Activated naive CD4-positive, alpha-beta T cell treated with anti-CD3 and anti-CD28 coated beads, Interleukin-2, amount 10 ng/mL, durations not matched to agents 5 hours and 36 hours (primary cell): ENCODE measurements around the gene ZNF836. TPM values are rescaled to one million over a fixed set of nuclear protein-coding genes. Genes with fewer than 3 reads are reported as not detected.

Experiments
- total RNA-seq, 2 experiments: library from RNA; stranded (reverse); gene quantifications; one replicate each; pipeline ENCODE4 v1.2.3, GENCODE V29; 2021

The ZNF836 gene
- 10 to 100 TPM; 23.2 to 27.9 TPM for total RNA-seq

GRCh38 chr19:52171321-52172169 lies at the start of gene ZNF836:
TSS of gene ZNF836 (minus strand) at chr19:52171621. CDS start at chr19:52168072, 3,549 bp downstream.

DNA sequence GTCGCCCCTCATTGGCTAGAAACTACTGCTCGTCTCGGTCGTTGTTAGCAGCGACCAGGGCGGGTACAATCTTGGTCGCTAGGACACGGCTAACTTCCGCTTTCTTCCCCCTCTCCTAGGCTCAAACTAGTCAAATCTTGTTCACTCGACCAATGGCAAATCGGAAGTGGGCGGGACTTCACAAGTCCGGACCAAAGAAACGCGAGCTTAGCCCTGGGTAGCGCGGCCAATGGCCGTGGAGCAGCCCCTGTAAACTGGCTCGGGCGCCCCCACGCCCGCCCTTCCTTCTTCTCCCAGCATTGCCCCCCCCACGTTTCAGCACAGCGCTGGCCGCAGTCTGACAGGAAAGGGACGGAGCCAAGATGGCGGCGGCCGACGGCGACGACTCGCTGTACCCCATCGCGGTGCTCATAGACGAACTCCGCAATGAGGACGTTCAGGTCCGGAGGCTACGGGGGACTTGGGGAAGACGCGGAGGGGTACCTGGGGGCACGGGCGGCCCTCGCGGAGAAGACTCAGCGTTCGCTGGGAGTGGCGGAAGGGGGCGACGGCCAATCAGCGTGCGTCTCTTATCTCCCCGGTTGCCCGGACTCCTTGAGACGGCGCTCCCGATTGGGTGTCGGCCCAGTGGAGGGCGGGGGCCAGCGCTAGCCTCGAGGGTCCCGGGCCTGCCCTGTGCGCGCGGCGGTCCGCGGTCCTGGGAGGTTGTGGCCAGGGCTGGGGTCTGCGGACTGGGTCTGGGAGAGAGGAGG lies 18.5 kb upstream of the ZNF836 start, which contains the start of gene PPP2R1A:
PPP2R1A (plus strand) TSS at position 318 of the 752 bp plus-strand sequence; CDS start at position 363, 45 bp downstream.

DNA sequence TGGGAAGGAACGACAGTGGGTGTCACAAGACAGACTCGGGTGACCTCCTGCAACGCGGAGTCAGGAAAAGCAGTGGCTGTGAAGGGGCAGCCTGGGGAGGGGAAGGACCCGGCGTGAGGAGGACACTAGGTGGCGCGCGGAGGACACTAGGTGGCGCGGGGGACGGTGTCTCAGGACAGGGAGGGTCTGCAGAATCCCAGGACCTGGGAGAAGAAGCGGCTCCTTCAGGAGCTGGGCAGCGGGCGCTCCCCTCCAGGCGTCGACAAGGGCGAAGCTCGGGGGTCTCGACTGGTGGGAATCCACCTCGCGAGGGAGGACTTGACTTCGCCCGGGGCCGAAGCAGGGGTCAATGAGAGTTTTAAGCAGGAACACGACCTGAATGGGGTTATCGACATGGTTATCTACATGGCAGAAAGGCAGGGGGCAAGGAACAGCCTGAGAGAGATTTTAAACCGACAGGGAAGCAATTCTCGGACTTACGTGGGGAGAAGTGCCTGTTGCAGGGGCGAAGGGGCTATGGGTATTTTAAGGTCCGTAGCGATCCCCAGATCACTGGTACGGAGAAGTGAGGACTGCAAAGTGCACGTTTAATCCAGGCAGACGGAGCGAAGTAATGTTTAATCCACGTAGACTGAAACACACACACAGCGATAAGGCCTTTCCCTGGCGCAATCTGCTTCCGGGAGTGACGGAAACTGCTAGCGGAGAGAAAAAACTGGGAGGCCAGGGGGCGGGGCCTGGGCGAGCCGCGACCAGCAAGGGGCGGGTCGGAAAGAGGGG lies 32.0 kb downstream of the ZNF836 start, which contains the start of gene ZNF616:
ZNF616 (minus strand) TSS at position 687 of the 780 bp plus-strand sequence. CDS start 9,426 bp downstream, outside the sequence.

Other genes starting within 250 kb of the ZNF836 start
- 1 to 10 TPM; 6.7 to 7.3 TPM for gene ZNF613, start 244.1 kb downstream of the ZNF836 start, total RNA-seq
- gene ZNF350, start 184.8 kb downstream of the ZNF836 start, total RNA-seq, result 10 to 100 TPM; 19.2 to 20.2 TPM
- gene ZNF615, start 163.4 kb downstream of the ZNF836 start, total RNA-seq, result 10 to 100 TPM; 15.1 to 17.3 TPM
- 10 to 100 TPM; 10.6 to 10.7 TPM for gene ZNF614, start 143.2 kb downstream of the ZNF836 start, total RNA-seq
- 10 to 100 TPM; 17.1 to 17.2 TPM for gene ZNF432, start 122.8 kb downstream of the ZNF836 start, total RNA-seq
- 10 to 100 TPM; 30.4 to 30.7 TPM for gene ZNF841, start 75.9 kb downstream of the ZNF836 start, total RNA-seq
- gene ZNF616, start 31.7 kb downstream of the ZNF836 start, total RNA-seq, result 1 to 10 TPM; 9.3 to 9.4 TPM
- gene PPP2R1A, start 18.4 kb upstream of the ZNF836 start, total RNA-seq, result 100 to 1,000 TPM; 193 to 200 TPM
- 10 to 100 TPM; 26.0 to 28.0 TPM for gene ZNF766, start 98.0 kb upstream of the ZNF836 start, total RNA-seq
- 10 to 100 TPM; 16.3 to 19.8 TPM for gene ZNF480, start 125.5 kb upstream of the ZNF836 start, total RNA-seq
- 1 to 10 TPM in 1 of 2 experiments, under 1 TPM in 1; 0.81 to 1.1 TPM for gene ZNF610, start 164.6 kb upstream of the ZNF836 start, total RNA-seq
- gene ZNF880, start 198.3 kb upstream of the ZNF836 start, total RNA-seq, result 10 to 100 TPM; 19.0 to 19.3 TPM
- 10 to 100 TPM; 12.7 to 16.5 TPM for gene ZNF528, start 226.2 kb upstream of the ZNF836 start, total RNA-seq